ENCODE data around the gene ATP1B4.
A peak's percentile ranks its signal among the peaks of the same experiment; 100 is the strongest.

Gene ATP1B4

GRCh38 chrX:120378570-120378969 is 16.7 kb downstream of the ATP1B4 start:
- ChIA-PET POLR2A (no interaction called here), CTCF (no interaction called here)
- no peak for TF ChIP-seq CTBP1 (IDR thresholded peaks at IDR 0.05; ENCODE audit: borderline replicate concordance)
- no peak for DNase-seq (ENCODE audit: extremely low spot score)

DNA sequence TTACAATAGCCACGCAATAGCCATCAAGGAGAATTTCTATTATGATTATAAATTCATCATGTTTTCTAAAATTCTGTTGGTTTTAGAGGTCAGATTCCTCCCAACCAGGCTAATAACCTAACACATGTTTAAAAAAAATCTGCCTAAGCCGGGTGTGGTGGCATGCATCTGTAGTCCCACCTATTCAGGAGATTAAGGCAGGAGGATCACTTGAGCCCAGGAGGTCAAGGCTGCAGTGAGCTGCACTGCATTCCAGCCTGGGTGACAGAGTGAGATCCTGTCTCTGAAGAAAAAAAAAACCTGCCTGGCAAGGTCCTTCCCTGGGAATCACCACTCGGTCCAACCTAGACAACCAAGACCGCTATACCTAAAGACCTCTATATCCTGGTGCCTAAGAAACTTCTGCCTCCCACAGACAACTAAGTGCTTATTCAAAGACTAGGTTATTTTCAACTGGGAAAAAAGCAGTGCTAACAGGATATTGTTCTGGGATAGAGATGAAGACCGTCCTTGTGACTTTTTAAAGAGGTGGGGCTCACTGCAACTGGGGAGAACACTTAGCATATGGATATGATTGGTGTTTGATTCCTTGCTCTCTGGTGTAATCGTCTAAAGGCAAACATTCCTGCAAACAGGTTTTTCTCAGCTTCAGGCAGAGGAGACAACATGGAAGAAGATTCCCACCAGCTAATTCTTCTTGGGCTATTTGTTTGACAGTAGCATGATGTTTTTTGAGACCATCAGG is 18.2 kb downstream of the ATP1B4 start:
- ChIA-PET CTCF (no interaction called here), POLR2A (no interaction called here)
- no peak for TF ChIP-seq TARDBP (IDR thresholded peaks at IDR 0.05)
- no peak for TF ChIP-seq BHLHE40 (IDR thresholded peaks at IDR 0.05; ENCODE audit: borderline replicate concordance)
- TF ChIP-seq ELF4 (IDR thresholded peaks at IDR 0.05): no peak
- no peak for TF ChIP-seq LEF1 (IDR thresholded peaks at IDR 0.05; ENCODE audit: borderline replicate concordance)
- no peak for TF ChIP-seq NFRKB (IDR thresholded peaks at IDR 0.05)
- DNase-seq (ENCODE audit: extremely low spot score): no peak

- ChIA-PET CTCF (no interaction called here), POLR2A (no interaction called here)
- peak; percentile 37 for DNase-seq (ENCODE audit: extremely low spot score)
- TF ChIP-seq FOXK2 (IDR thresholded peaks at IDR 0.05) (no peak), ZNF384 (IDR thresholded peaks at IDR 0.05) (0 out of 2 replicates have a peak, but pooled peaks have one; percentile 8)
Observed at GRCh38 chrX:120380699-120381098, 18.8 kb downstream of the ATP1B4 start.

DNA sequence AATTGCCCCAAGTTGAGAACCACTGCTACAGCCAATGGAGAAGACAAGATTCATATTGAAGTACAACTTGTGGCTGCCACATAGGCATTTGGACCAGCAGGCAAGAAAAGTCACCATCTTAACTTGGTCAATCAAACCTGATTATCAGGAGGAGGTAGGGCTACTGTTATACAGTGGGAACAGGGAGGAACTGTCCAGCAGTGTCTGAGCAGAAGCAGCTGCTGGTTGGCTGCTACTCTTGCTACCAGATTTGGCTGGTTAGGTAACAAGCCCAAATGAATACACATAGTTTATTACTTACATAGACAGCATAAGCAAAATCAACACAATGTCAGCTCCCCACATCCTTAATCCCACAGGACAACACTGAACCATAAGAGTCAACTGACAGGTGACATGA is 39.4 kb downstream of the ATP1B4 start:
- TF ChIP-seq FOXK2 (IDR thresholded peaks at IDR 0.05) (no peak), NFRKB (IDR thresholded peaks at IDR 0.05) (no peak), FOXA1 (IDR thresholded peaks at IDR 0.05) (no peak), LEF1 (IDR thresholded peaks at IDR 0.05; ENCODE audit: borderline replicate concordance) (no peak), ELF4 (IDR thresholded peaks at IDR 0.05) (no peak), TARDBP (IDR thresholded peaks at IDR 0.05) (no peak), ARNT (IDR thresholded peaks at IDR 0.05) (no peak), FOXM1 (IDR thresholded peaks at IDR 0.05; ENCODE audit: borderline replicate concordance) (no peak)
- TF ChIP-seq, protein P1, sequence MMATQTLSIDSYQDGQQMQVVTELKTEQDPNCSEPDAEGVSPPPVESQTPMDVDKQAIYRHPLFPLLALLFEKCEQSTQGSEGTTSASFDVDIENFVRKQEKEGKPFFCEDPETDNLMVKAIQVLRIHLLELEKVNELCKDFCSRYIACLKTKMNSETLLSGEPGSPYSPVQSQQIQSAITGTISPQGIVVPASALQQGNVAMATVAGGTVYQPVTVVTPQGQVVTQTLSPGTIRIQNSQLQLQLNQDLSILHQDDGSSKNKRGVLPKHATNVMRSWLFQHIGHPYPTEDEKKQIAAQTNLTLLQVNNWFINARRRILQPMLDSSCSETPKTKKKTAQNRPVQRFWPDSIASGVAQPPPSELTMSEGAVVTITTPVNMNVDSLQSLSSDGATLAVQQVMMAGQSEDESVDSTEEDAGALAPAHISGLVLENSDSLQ (IDR thresholded peaks at IDR 0.05): no peak
- CTCF ChIA-PET: no interaction called here

DNA sequence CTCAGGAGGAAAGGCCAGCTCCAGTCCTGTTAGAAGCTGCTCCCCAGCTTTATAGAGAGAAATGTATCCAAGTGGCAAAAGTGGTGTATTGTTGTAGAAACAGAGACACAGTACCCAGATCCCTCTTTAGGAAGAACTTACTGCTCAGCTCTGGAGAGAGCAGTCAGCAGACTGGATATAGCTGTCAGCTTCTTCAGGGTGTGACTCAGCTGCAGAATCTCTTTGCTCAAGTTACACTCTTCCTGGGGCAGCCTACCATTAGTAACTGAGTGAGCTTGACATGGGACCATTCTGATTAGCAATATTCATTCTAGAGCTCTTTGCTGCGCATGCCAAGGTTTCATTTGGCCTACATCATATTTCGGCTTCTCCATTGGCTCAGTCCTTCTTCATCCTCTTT is 40.5 kb downstream of the ATP1B4 start:
- CTCF ChIA-PET: interaction anchor here (0.8 kb wide), 1 partner anchor 37 kb away, joined by 3 read pairs; no protein-coding TSS in a partner anchor
- DNase-seq (ENCODE audit: extremely low spot score): no peak
- POLR2A ChIA-PET: no interaction called here
- TF ChIP-seq FOXM1 (IDR thresholded peaks at IDR 0.05; ENCODE audit: borderline replicate concordance): no peak
- no peak for TF ChIP-seq ARNT (IDR thresholded peaks at IDR 0.05)
- no peak for TF ChIP-seq TARDBP (IDR thresholded peaks at IDR 0.05)
- TF ChIP-seq L3MBTL2 (conservative IDR thresholded peaks at IDR 0.05): no peak
- TF ChIP-seq NFRKB (IDR thresholded peaks at IDR 0.05): no peak
- no peak for TF ChIP-seq FOXA1 (IDR thresholded peaks at IDR 0.05)
- no peak for TF ChIP-seq LEF1 (IDR thresholded peaks at IDR 0.05; ENCODE audit: borderline replicate concordance)
- TF ChIP-seq HDGF (IDR thresholded peaks at IDR 0.05; ENCODE audit: borderline replicate concordance): no peak
- TF ChIP-seq SUZ12 (IDR thresholded peaks at IDR 0.05): no peak
- TF ChIP-seq ELF4 (IDR thresholded peaks at IDR 0.05): no peak
- TF ChIP-seq, protein P1 (IDR thresholded peaks at IDR 0.05): no peak

More for the DNA sequence above, 39.4 kb downstream of the ATP1B4 start:
- DNase-seq (ENCODE audit: extremely low spot score): no peak
- POLR2A ChIA-PET: no interaction called here

DNA sequence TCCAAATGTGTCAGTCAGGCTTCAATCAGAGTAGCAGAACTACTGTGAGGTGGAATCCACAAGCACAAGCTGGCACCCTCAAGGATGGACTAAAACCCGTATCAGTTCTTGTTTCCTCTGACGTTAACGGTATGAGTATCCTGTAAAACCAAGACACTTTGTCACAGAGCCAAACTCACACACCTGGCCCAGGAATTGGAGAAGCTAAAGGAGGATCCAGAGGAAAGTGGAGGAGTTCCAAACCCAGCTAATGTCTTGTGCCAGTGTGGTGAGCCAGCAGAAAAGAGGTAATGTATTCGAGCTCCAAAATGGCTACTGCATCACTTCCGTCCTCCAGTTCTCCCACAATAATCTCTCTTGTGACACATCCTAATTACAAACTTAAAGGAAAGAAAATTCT is 44.7 kb downstream of the ATP1B4 start:
- ChIA-PET POLR2A (no interaction called here), CTCF (no interaction called here)
- no peak for TF ChIP-seq FOXA1 (IDR thresholded peaks at IDR 0.05)
- no peak for TF ChIP-seq HDGF (IDR thresholded peaks at IDR 0.05; ENCODE audit: borderline replicate concordance)
- TF ChIP-seq ELF4 (IDR thresholded peaks at IDR 0.05): no peak
- TF ChIP-seq FOXK2 (IDR thresholded peaks at IDR 0.05): no peak
- TF ChIP-seq ZNF384 (IDR thresholded peaks at IDR 0.05): no peak
- DNase-seq (ENCODE audit: extremely low spot score): no peak

- ChIA-PET CTCF (no interaction called here), POLR2A (no interaction called here)
- TF ChIP-seq CTBP1 (IDR thresholded peaks at IDR 0.05; ENCODE audit: borderline replicate concordance): no peak
- no peak for TF ChIP-seq BHLHE40 (IDR thresholded peaks at IDR 0.05; ENCODE audit: borderline replicate concordance)
- TF ChIP-seq LEF1 (IDR thresholded peaks at IDR 0.05; ENCODE audit: borderline replicate concordance): no peak
- TF ChIP-seq FOXA1 (IDR thresholded peaks at IDR 0.05): no peak
- TF ChIP-seq, protein P1 (IDR thresholded peaks at IDR 0.05): no peak
- TF ChIP-seq ARNT (IDR thresholded peaks at IDR 0.05): no peak
- TF ChIP-seq NFRKB (IDR thresholded peaks at IDR 0.05): no peak
- TF ChIP-seq ELF4 (IDR thresholded peaks at IDR 0.05): no peak
- TF ChIP-seq L3MBTL2 (conservative IDR thresholded peaks at IDR 0.05): no peak
- no peak for TF ChIP-seq FOXK2 (IDR thresholded peaks at IDR 0.05)
- no peak for DNase-seq (ENCODE audit: extremely low spot score)
Observed at GRCh38 chrX:120408168-120408567, 46.3 kb downstream of the ATP1B4 start.

Data from HEK293T (cell line).